WTC11 (cell line): Measurements from ENCODE around the gene CFAP299. TPM values are rescaled to one million over a fixed set of nuclear protein-coding genes. Genes with fewer than 3 reads are reported as not detected.

Experiments used
- ATAC-seq: fragments of 200-7000 bp; cut with Tn5 transposase; 2 replicates; pipeline ENCODE4 v1.10.0; 2021; ENCODE audit warnings: mild to moderate bottlenecking, moderate library complexity
- CTCF ChIA-PET: fragments of 300-600 bp; sonication (Branson Sonifier 250); formaldehyde crosslinking; loops from one replicate; lab custom pipeline; 2021; ENCODE audit warnings: antibody characterized with exemption; lab: Charles Lee
- POLR2A ChIA-PET: fragments of 350-600 bp; sonication (Branson Sonifier 250); formaldehyde crosslinking; loops from one replicate; lab custom pipeline; 2021; ENCODE audit warnings: antibody characterized with exemption; lab: Charles Lee
- DNase-seq: peaks from one replicate; pipeline ENCODE4 v3.0.0; 2021; ENCODE audit warnings: low spot score
- H3K27ac Mint-ChIP-seq: 2 replicates; pipeline ENCODE4 v1.8.0; 2021; ENCODE audit warnings: mixed read lengths
- H3K27me3 Mint-ChIP-seq: 2 replicates; pipeline ENCODE4 v1.8.0; 2021; ENCODE audit warnings: low read depth, mild to moderate bottlenecking, moderate library complexity, mixed read lengths
- H3K36me3 Mint-ChIP-seq: 2 replicates; pipeline ENCODE4 v1.8.0; 2021; ENCODE audit warnings: mixed read lengths
- H3K4me1 Mint-ChIP-seq: 2 replicates; pipeline ENCODE4 v1.8.0; 2022; ENCODE audit warnings: mixed read lengths
- H3K4me3 Mint-ChIP-seq: 2 replicates; pipeline ENCODE4 v1.8.0; 2021; ENCODE audit warnings: mild to moderate bottlenecking, moderate library complexity, mixed read lengths
- H3K9me3 Mint-ChIP-seq: 2 replicates; pipeline ENCODE4 v1.8.0; 2021; ENCODE audit warnings: mixed read lengths
- CREM ChIP-seq: sonication (generic); formaldehyde crosslinking; IDR thresholded peaks from 2 replicates; pipeline ENCODE4 v1.8.1; 2022; ENCODE audit warnings: mild to moderate bottlenecking, missing genetic modification reagents, moderate library complexity
- ELF4 ChIP-seq: sonication (generic); formaldehyde crosslinking; IDR thresholded peaks from 2 replicates; pipeline ENCODE4 v1.8.1; 2022; ENCODE audit warnings: low read depth, mild to moderate bottlenecking, moderate library complexity, missing genetic modification reagents
- FOXK1 ChIP-seq: sonication (generic); formaldehyde crosslinking; IDR thresholded peaks from 2 replicates; pipeline ENCODE4 v1.8.0; 2022; ENCODE audit warnings: mild to moderate bottlenecking, moderate library complexity, missing genetic modification reagents
- FOXP4 ChIP-seq: sonication (generic); formaldehyde crosslinking; IDR thresholded peaks from 2 replicates; pipeline ENCODE4 v1.8.0; 2022; ENCODE audit warnings: mild to moderate bottlenecking, missing genetic modification reagents
- GTF2I ChIP-seq: fragments of 250-450 bp; sonication (Bioruptor Pico); conservative IDR thresholded peaks from 2 replicates; pipeline ENCODE4 v1.4.0; 2021; ENCODE audit warnings: mild to moderate bottlenecking
- NFE2L1 ChIP-seq: sonication (generic); formaldehyde crosslinking; IDR thresholded peaks from 2 replicates; pipeline ENCODE4 v1.8.1; 2023; ENCODE audit warnings: missing genetic modification reagents
- NFYB ChIP-seq: sonication (generic); formaldehyde crosslinking; conservative IDR thresholded peaks from 2 replicates; pipeline ENCODE4 v1.8.0; 2022; ENCODE audit warnings: low read depth, missing genetic modification reagents
- NR3C1 ChIP-seq: sonication (generic); formaldehyde crosslinking; conservative IDR thresholded peaks from 2 replicates; pipeline ENCODE4 v1.8.1; 2023; ENCODE audit warnings: low read depth, mild to moderate bottlenecking, missing genetic modification reagents
- RORB ChIP-seq: fragments of 250-450 bp; sonication (Bioruptor Pico); IDR thresholded peaks from 2 replicates; pipeline ENCODE4 v1.9.0; 2021; ENCODE audit warnings: mild to moderate bottlenecking
- TCF7 ChIP-seq: sonication (generic); formaldehyde crosslinking; IDR thresholded peaks from 2 replicates; pipeline ENCODE4 v1.8.0; 2022; ENCODE audit warnings: mild to moderate bottlenecking, low read depth, missing genetic modification reagents, moderate library complexity
- TEAD4 ChIP-seq: sonication (generic); formaldehyde crosslinking; IDR thresholded peaks from 2 replicates; pipeline ENCODE4 v1.8.0; 2022; ENCODE audit warnings: mild to moderate bottlenecking, missing genetic modification reagents
- USF2 ChIP-seq: sonication (generic); formaldehyde crosslinking; IDR thresholded peaks from 2 replicates; pipeline ENCODE4 v1.8.1; 2023; ENCODE audit warnings: mild to moderate bottlenecking, missing genetic modification reagents, moderate library complexity
- ZNF232 ChIP-seq: sonication (generic); formaldehyde crosslinking; IDR thresholded peaks from 2 replicates; pipeline ENCODE4 v1.8.0; 2022; ENCODE audit warnings: mild to moderate bottlenecking, missing genetic modification reagents
- ZNF263 ChIP-seq: sonication (generic); formaldehyde crosslinking; IDR thresholded peaks from 2 replicates; pipeline ENCODE4 v1.8.1; 2022; ENCODE audit warnings: low read depth, mild to moderate bottlenecking, moderate library complexity, missing genetic modification reagents
- total RNA-seq: library from RNA; stranded (reverse); gene quantifications from 3 replicates; pipeline ENCODE4 v1.2.3, GENCODE V29; 2021
- TF ChIP-seq, protein P1 (sequence below): sonication (generic); formaldehyde crosslinking; IDR thresholded peaks from 2 replicates; pipeline ENCODE4 v1.8.0; 2023; ENCODE audit warnings: missing genetic modification reagents
- TF ChIP-seq, protein P2 (sequence below): fragments of 250-450 bp; sonication (Bioruptor Pico); conservative IDR thresholded peaks from 2 replicates; pipeline ENCODE4 v1.9.0; 2021; ENCODE audit warnings: mild to moderate bottlenecking
- TF ChIP-seq, protein P3 (sequence below): sonication (generic); formaldehyde crosslinking; IDR thresholded peaks from 2 replicates; pipeline ENCODE4 v1.8.0; 2023; ENCODE audit warnings: mild to moderate bottlenecking, missing genetic modification reagents
- TF ChIP-seq, protein P4 (sequence below): sonication (generic); formaldehyde crosslinking; IDR thresholded peaks from 2 replicates; pipeline ENCODE4 v1.8.1; 2023; ENCODE audit warnings: mild to moderate bottlenecking, missing genetic modification reagents, borderline replicate concordance

CFAP299 gene
- total RNA-seq, 1 experiment from 2014 or later: not detected

GRCh38 chr4:80500613-80501012 lies 165.1 kb downstream of the CFAP299 start:
- DNase-seq (no peak), ATAC-seq (no peak)
- Mint-ChIP-seq H3K4me3 (no peak overlapping the region), H3K9me3 (peaks cover 29% of the 10 kb centered on the region), H3K36me3 (peaks cover 29% of the 10 kb centered on the region), H3K27me3 (no peaks in the 10 kb centered on the region), H3K4me1 (peaks cover 10% of the 10 kb centered on the region; the same call in 1 of the 2 replicates), H3K27ac (no peak overlapping the region)
- TF ChIP-seq NFE2L1 (CRISPR knock-in tag): no peak
- TF ChIP-seq RORB (CRISPR knock-in tag): no peak
- no peak for TF ChIP-seq USF2 (CRISPR knock-in tag)
- TF ChIP-seq FOXP4 (CRISPR knock-in tag): no peak
- TF ChIP-seq, protein P1, sequence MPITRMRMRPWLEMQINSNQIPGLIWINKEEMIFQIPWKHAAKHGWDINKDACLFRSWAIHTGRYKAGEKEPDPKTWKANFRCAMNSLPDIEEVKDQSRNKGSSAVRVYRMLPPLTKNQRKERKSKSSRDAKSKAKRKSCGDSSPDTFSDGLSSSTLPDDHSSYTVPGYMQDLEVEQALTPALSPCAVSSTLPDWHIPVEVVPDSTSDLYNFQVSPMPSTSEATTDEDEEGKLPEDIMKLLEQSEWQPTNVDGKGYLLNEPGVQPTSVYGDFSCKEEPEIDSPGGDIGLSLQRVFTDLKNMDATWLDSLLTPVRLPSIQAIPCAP (CRISPR knock-in tag): no peak
- TF ChIP-seq ZNF263 (CRISPR knock-in tag): no peak
- TF ChIP-seq GTF2I (CRISPR knock-in tag): no peak
- TF ChIP-seq FOXK1 (CRISPR knock-in tag): no peak
- no peak for TF ChIP-seq NFYB (CRISPR knock-in tag)
- TF ChIP-seq TCF7 (CRISPR knock-in tag): no peak
- TF ChIP-seq CREM: no peak
- TF ChIP-seq TEAD4 (CRISPR knock-in tag): no peak
- no peak for TF ChIP-seq ZNF232
- TF ChIP-seq, protein P2, sequence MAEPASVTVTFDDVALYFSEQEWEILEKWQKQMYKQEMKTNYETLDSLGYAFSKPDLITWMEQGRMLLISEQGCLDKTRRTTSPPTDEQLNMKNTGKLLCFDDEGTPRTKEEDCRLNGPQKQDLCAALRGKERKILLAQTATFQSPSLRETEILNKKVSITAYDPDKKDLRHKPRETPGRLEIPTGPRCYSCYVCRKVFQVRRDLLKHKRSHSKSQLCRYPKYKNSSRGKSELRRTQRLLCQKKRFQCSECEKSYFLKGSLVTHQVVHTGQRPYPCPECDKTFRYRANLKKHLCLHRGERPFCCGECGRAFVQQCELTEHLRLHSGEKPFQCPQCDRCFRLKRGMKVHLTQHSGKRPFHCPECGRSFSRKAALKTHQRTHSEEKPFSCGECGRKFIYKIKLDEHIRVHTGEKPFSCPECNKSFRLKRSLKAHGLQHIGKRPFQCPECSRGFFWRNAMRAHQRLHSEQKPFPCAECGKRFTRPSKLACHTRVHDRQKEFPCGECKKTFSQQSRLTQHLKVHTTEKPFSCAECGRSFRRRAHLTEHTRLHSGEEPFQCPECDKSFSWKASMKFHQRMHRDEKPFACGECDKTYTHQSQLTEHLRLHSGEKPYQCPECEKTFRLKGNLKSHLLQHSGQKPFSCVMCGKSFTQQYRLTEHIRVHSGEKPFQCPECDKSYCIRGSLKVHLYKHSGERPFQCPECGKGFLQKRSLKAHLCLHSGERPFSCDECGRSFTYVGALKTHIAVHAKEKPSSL (CRISPR knock-in tag): no peak
- TF ChIP-seq ELF4 (CRISPR knock-in tag): no peak
- TF ChIP-seq, protein P3, sequence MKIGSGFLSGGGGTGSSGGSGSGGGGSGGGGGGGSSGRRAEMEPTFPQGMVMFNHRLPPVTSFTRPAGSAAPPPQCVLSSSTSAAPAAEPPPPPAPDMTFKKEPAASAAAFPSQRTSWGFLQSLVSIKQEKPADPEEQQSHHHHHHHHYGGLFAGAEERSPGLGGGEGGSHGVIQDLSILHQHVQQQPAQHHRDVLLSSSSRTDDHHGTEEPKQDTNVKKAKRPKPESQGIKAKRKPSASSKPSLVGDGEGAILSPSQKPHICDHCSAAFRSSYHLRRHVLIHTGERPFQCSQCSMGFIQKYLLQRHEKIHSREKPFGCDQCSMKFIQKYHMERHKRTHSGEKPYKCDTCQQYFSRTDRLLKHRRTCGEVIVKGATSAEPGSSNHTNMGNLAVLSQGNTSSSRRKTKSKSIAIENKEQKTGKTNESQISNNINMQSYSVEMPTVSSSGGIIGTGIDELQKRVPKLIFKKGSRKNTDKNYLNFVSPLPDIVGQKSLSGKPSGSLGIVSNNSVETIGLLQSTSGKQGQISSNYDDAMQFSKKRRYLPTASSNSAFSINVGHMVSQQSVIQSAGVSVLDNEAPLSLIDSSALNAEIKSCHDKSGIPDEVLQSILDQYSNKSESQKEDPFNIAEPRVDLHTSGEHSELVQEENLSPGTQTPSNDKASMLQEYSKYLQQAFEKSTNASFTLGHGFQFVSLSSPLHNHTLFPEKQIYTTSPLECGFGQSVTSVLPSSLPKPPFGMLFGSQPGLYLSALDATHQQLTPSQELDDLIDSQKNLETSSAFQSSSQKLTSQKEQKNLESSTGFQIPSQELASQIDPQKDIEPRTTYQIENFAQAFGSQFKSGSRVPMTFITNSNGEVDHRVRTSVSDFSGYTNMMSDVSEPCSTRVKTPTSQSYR (CRISPR knock-in tag): no peak
- no peak for TF ChIP-seq NR3C1 (CRISPR knock-in tag)
- TF ChIP-seq, protein P4, sequence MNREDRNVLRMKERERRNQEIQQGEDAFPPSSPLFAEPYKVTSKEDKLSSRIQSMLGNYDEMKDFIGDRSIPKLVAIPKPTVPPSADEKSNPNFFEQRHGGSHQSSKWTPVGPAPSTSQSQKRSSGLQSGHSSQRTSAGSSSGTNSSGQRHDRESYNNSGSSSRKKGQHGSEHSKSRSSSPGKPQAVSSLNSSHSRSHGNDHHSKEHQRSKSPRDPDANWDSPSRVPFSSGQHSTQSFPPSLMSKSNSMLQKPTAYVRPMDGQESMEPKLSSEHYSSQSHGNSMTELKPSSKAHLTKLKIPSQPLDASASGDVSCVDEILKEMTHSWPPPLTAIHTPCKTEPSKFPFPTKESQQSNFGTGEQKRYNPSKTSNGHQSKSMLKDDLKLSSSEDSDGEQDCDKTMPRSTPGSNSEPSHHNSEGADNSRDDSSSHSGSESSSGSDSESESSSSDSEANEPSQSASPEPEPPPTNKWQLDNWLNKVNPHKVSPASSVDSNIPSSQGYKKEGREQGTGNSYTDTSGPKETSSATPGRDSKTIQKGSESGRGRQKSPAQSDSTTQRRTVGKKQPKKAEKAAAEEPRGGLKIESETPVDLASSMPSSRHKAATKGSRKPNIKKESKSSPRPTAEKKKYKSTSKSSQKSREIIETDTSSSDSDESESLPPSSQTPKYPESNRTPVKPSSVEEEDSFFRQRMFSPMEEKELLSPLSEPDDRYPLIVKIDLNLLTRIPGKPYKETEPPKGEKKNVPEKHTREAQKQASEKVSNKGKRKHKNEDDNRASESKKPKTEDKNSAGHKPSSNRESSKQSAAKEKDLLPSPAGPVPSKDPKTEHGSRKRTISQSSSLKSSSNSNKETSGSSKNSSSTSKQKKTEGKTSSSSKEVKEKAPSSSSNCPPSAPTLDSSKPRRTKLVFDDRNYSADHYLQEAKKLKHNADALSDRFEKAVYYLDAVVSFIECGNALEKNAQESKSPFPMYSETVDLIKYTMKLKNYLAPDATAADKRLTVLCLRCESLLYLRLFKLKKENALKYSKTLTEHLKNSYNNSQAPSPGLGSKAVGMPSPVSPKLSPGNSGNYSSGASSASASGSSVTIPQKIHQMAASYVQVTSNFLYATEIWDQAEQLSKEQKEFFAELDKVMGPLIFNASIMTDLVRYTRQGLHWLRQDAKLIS: no peak
- POLR2A ChIA-PET: no interaction called here
- CTCF ChIA-PET: no interaction called here
